Keratinocyte (primary cell): Measurements from ENCODE around the gene AJAP1. TPM values are rescaled to one million over a fixed set of nuclear protein-coding genes. Genes with fewer than 3 reads are reported as not detected.

Experiments used
- DNase-seq: peaks from one replicate; pipeline ENCODE4 v3.0.0-alpha.2; 2011; ENCODE audit warnings: low read depth, missing footprints, low spot score
- FAIRE-seq: peaks from 2 replicates; lab custom pipeline; 2011; peaks lifted over from hg19 to GRCh38; lab: Jason Lieb, UNC
- H2AFZ ChIP-seq: 2 replicates; pipeline ENCODE4 v1.6.0; 2012; ENCODE audit warnings: low read length, control low read depth, inconsistent platforms; ENCODE audit not compliant: control insufficient read depth
- H3K27ac ChIP-seq: 2 replicates; pipeline ENCODE4 v1.5.1; 2011; ENCODE audit warnings: low read length; ENCODE audit not compliant: control insufficient read depth, insufficient read depth
- H3K27me3 ChIP-seq: 3 replicates; pipeline ENCODE4 v1.6.0; 2011; ENCODE audit warnings: low read length; ENCODE audit not compliant: control insufficient read depth, insufficient read depth; ENCODE audit errors: extremely low read depth
- H3K36me3 ChIP-seq, 2 experiments: 2 replicates in 1 of 2; 3 replicates in 1 of 2; pipeline ENCODE4 v1.5.1; 2011; ENCODE audit warnings: low read length in 2 of 2, mild to moderate bottlenecking in 1 of 2; ENCODE audit not compliant: control insufficient read depth in 2 of 2, insufficient read depth in 2 of 2; ENCODE audit errors: extremely low read depth in 1 of 2
- H3K4me1 ChIP-seq: 3 replicates; pipeline ENCODE4 v1.5.1; 2011; ENCODE audit warnings: low read length; ENCODE audit not compliant: control insufficient read depth, insufficient read depth; ENCODE audit errors: extremely low read depth
- H3K4me2 ChIP-seq: 3 replicates; pipeline ENCODE4 v1.6.0; 2011; ENCODE audit warnings: low read depth, low read length; ENCODE audit not compliant: control insufficient read depth, insufficient read depth; ENCODE audit errors: extremely low read depth
- H3K4me3 ChIP-seq, 3 experiments: fragments of 200-600 bp in 1 of 3; sonication (generic) in 1 of 3; 2 replicates in 2 of 3; 3 replicates in 1 of 3; pipeline ENCODE4 v1.5.1; 2011 to 2016; ENCODE audit warnings: low read length in 3 of 3, mild to moderate bottlenecking in 3 of 3, control low read depth in 2 of 3, inconsistent platforms in 1 of 3, low read depth in 1 of 3, mixed read lengths in 1 of 3, mixed run types in 1 of 3, moderate library complexity in 1 of 3; ENCODE audit not compliant: control insufficient read depth in 2 of 3, insufficient read depth in 2 of 3; ENCODE audit errors: extremely low read depth in 1 of 3
- H3K79me2 ChIP-seq: 2 replicates; pipeline ENCODE4 v1.6.0; 2012; ENCODE audit warnings: low read length; ENCODE audit not compliant: control insufficient read depth, insufficient read depth
- H3K9ac ChIP-seq: 3 replicates; pipeline ENCODE4 v1.6.0; 2011; ENCODE audit warnings: low read length; ENCODE audit not compliant: control insufficient read depth, insufficient read depth; ENCODE audit errors: extremely low read depth
- H3K9me1 ChIP-seq: 3 replicates; pipeline ENCODE4 v1.6.0; 2011; ENCODE audit warnings: low read length; ENCODE audit not compliant: control insufficient read depth, insufficient read depth; ENCODE audit errors: extremely low read depth
- H3K9me3 ChIP-seq: 2 replicates; pipeline ENCODE4 v1.5.1; 2012; ENCODE audit warnings: low read depth, low read length; ENCODE audit not compliant: control insufficient read depth
- H4K20me1 ChIP-seq: 3 replicates; pipeline ENCODE4 v1.6.0; 2011; ENCODE audit warnings: low read length; ENCODE audit not compliant: control insufficient read depth, insufficient read depth; ENCODE audit errors: extremely low read depth
- EZH2 ChIP-seq: IDR thresholded peaks from one replicate; pipeline ENCODE4 v1.6.1; 2012; ENCODE audit warnings: inconsistent platforms, mild to moderate bottlenecking, low read length, moderate library complexity
- dilution Hi-C: fragments of 300-500 bp; cut with MboI; formaldehyde crosslinking; loops from one replicate; pipeline ENCODE4 v1.7.0; 2020; ENCODE audit warnings: low sequenced_read_pairs; ENCODE audit not compliant: extremely low pct_ligation_motif_present
- polyA plus RNA-seq, 5 experiments: library from polyadenylated mRNA; depleted of rRNA in 3 of 5; stranded (reverse) in 3 of 5; stranded (forward) in 1 of 5; unstranded in 1 of 5; fragments of >200 nt; gene quantifications; 1 replicate in 1 of 5; 2 replicates in 3 of 5; 3 replicates in 1 of 5; pipeline versions ENCODE4 v1.2.1 to v1.2.3, GENCODE V29; 2011 to 2012; ENCODE audit warnings: missing spikeins in 2 of 5, low read depth in 1 of 5, low replicate concordance in 1 of 5
- TF ChIP-seq, protein P1 (sequence below), 3 experiments: IDR thresholded peaks in 1 of 3; conservative IDR thresholded peaks in 1 of 3; optimal IDR thresholded peaks in 1 of 3; 2 replicates in 2 of 3; 3 replicates in 1 of 3; pipeline versions ENCODE3 to v1.5.1; 2011; ENCODE audit warnings: low read length in 3 of 3, mild to moderate bottlenecking in 3 of 3, moderate library complexity in 2 of 3, control low read depth in 1 of 3, inconsistent platforms in 1 of 3; ENCODE audit not compliant: insufficient read depth in 2 of 3; ENCODE audit errors: extremely low read depth in 1 of 3

AJAP1 gene
- polyA plus RNA-seq, 1 donor (not counting 4 experiments of a cell fraction or from before 2014, with no cell fraction given): 2.2 TPM

DNA sequence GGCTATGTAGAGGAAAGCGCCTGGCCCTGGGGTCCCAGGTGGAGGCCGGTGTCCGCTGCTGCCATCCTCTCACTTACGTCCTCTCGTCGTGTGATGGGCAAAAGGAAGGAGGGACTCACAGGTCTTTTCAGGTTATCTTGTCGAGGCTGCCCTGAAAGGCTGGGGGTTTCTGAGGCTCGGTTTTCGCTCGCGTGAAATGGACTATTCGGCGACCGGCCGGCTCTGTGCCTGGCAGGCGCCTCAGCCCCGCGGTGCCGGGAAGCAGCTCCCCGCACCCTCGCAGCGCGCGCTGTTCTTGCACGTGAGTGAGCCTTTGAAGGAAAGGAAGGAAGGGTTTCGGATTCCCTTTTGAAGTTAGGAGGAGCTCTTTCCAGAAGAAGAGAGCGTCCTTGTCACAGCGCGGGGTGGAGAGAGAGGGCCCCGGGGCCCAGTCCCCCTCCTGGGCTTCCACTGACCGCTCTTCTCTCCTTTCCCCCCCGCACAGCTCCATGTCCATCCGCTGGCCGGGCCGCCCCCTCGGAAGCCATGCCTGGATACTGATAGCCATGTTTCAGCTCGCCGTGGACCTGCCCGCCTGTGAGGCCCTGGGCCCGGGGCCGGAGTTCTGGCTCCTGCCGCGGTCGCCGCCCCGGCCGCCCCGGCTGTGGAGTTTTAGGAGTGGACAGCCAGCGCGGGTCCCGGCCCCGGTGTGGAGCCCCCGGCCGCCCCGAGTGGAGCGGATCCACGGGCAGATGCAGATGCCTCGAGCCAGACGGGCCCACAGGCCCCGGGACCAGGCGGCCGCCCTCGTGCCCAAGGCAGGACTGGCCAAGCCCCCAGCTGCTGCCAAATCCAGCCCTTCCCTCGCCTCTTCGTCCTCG, 57.2 kb downstream of the AJAP1 start:
- Histone ChIP-seq H3K79me2 (peaks cover 7% of the 10 kb centered on the region), H3K4me2 (peak overlapping the region; percentile 45), H2AFZ (no peak overlapping the region), H4K20me1 (no peaks in the 10 kb centered on the region), H3K9me3 (peaks cover 4% of the 10 kb centered on the region), H3K27me3 (no peaks in the 10 kb centered on the region), H3K36me3 (peaks cover 0 to 3% of the 10 kb centered on the region in 2 experiments), H3K4me3 (no peak overlapping the region), H3K27ac (no peak overlapping the region), H3K9ac (no peak overlapping the region), H3K4me1 (peaks cover 8% of the 10 kb centered on the region), H3K9me1 (no peaks in the 10 kb centered on the region)
- no peak for TF ChIP-seq EZH2
- TF ChIP-seq, protein P1, sequence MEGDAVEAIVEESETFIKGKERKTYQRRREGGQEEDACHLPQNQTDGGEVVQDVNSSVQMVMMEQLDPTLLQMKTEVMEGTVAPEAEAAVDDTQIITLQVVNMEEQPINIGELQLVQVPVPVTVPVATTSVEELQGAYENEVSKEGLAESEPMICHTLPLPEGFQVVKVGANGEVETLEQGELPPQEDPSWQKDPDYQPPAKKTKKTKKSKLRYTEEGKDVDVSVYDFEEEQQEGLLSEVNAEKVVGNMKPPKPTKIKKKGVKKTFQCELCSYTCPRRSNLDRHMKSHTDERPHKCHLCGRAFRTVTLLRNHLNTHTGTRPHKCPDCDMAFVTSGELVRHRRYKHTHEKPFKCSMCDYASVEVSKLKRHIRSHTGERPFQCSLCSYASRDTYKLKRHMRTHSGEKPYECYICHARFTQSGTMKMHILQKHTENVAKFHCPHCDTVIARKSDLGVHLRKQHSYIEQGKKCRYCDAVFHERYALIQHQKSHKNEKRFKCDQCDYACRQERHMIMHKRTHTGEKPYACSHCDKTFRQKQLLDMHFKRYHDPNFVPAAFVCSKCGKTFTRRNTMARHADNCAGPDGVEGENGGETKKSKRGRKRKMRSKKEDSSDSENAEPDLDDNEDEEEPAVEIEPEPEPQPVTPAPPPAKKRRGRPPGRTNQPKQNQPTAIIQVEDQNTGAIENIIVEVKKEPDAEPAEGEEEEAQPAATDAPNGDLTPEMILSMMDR (optimal IDR thresholded peaks at IDR 0.05 in 1 of 3, IDR thresholded peaks at IDR 0.05 in 1 of 3, conservative IDR thresholded peaks at IDR 0.05 in 1 of 3; ENCODE audit: extremely low read depth in 1 of 3, insufficient read depth in 2 of 3, low read length in 3 of 3): no peak
- DNase-seq (no peak), FAIRE-seq (no peak)
- dilution Hi-C loops: no loop called here

DNA sequence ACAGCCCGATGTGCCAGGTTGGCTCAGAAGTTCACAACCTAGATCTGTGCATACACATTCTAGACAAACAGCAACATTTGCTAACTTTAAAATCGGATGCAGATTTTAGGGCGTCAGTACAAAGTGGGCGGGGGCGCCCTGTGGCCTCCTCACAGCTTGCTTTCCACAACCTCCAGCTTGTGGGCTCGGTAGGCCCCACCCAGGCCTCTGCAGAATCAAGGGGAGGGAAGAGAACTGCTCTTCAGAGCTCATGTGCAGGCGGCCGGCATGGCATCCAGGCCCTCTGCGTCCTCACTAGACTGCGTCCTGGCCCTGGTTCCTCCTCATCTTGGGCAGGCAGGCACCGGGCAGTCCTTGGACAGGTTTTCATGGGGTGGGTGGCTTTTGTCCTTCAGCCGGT, 59.3 kb downstream of the AJAP1 start:
- Histone ChIP-seq H3K4me2 (no peak overlapping the region), H3K36me3 (peaks cover 0 to 3% of the 10 kb centered on the region in 2 experiments), H3K4me3 (no peak overlapping the region), H3K9ac (no peak overlapping the region), H3K4me1 (peaks cover 8% of the 10 kb centered on the region), H3K9me3 (peaks cover 4% of the 10 kb centered on the region), H3K79me2 (peaks cover 7% of the 10 kb centered on the region), H3K27ac (no peak overlapping the region), H3K9me1 (no peaks in the 10 kb centered on the region), H2AFZ (no peak overlapping the region), H3K27me3 (no peaks in the 10 kb centered on the region), H4K20me1 (no peaks in the 10 kb centered on the region)
- FAIRE-seq (no peak), DNase-seq (no peak)
- dilution Hi-C loops: no loop called here
- TF ChIP-seq, protein P1 (optimal IDR thresholded peaks at IDR 0.05 in 1 of 3, IDR thresholded peaks at IDR 0.05 in 1 of 3, conservative IDR thresholded peaks at IDR 0.05 in 1 of 3; ENCODE audit: extremely low read depth in 1 of 3, insufficient read depth in 2 of 3, low read length in 3 of 3): no peak
- TF ChIP-seq EZH2: no peak
